OCI-LY3 (cell line): Measurements from ENCODE around the gene MED25.

Source experiments
- H2AFZ ChIP-seq: fragments of 200-600, 300-600 bp; shearing (Covaris generic); 2 replicates; pipeline ENCODE4 v1.6.0; 2014; ENCODE audit warnings: antibody characterized with exemption, low read depth, low read length
- H3K27ac ChIP-seq: fragments of 200-600, 300-600 bp; sonication (generic); 2 replicates; pipeline ENCODE4 v1.5.1; 2014; ENCODE audit warnings: mild to moderate bottlenecking, low read length, moderate library complexity, mixed read lengths
- H3K27me3 ChIP-seq: fragments of 200-600, 300-600 bp; sonication (generic); 2 replicates; pipeline ENCODE4 v1.6.1; 2014; ENCODE audit warnings: low read depth, low read length, mixed read lengths
- H3K36me3 ChIP-seq: fragments of 200-600, 300-600 bp; sonication (generic); replicated peaks from 2 replicates; pipeline ENCODE3; 2014; ENCODE audit warnings: low read depth, low read length, mixed read lengths
- H3K4me1 ChIP-seq: fragments of 300-600, 200-600 bp; sonication (generic); 2 replicates; pipeline ENCODE4 v1.6.1; 2014; ENCODE audit warnings: low read length, mixed read lengths
- H3K4me2 ChIP-seq: fragments of 200-600, 300-600 bp; sonication (generic); 2 replicates; pipeline ENCODE4 v1.6.1; 2014; ENCODE audit warnings: low read length, mixed read lengths
- H3K4me3 ChIP-seq: fragments of 300-600, 200-600 bp; sonication (generic); 2 replicates; pipeline ENCODE4 v1.5.1; 2014; ENCODE audit warnings: antibody characterized with exemption, mild to moderate bottlenecking, low read length, moderate library complexity
- H3K79me2 ChIP-seq: fragments of 300-600, 200-600 bp; shearing (Covaris generic); 2 replicates; pipeline ENCODE4 v1.6.1; 2014; ENCODE audit warnings: mild to moderate bottlenecking, low read length, mixed read lengths
- H3K9ac ChIP-seq: fragments of 300-600, 200-600 bp; shearing (Covaris generic); 2 replicates; pipeline ENCODE4 v1.6.0; 2014; ENCODE audit warnings: mild to moderate bottlenecking, low read length, moderate library complexity
- H3K9me3 ChIP-seq: fragments of 200-600, 300-600 bp; shearing (Covaris generic); 2 replicates; pipeline ENCODE4 v1.6.1; 2014; ENCODE audit warnings: low read length, mixed read lengths; ENCODE audit not compliant: insufficient read depth
- H4K20me1 ChIP-seq: fragments of 200-600, 300-600 bp; sonication (generic); 2 replicates; pipeline ENCODE4 v1.6.1; 2016; ENCODE audit warnings: low read length, mixed read lengths; ENCODE audit not compliant: insufficient read depth
- CTCF ChIP-seq: fragments of 200-600, 300-600 bp; sonication (generic); IDR thresholded peaks from 2 replicates; pipeline ENCODE4 v1.5.1; 2014; ENCODE audit warnings: antibody characterized with exemption, low read length, low read depth
- EZH2phosphoT487 ChIP-seq: fragments of 200-600 bp; shearing (Covaris generic); IDR thresholded peaks from 2 replicates; pipeline ENCODE4 v1.6.1; 2018; ENCODE audit warnings: antibody characterized with exemption, mixed run types, low read depth

Gene MED25

GRCh38 chr19:49873129-49873521 is 55.0 kb downstream of the MED25 start:
- H3K4me1 ChIP-seq: peaks cover 9% of the 10 kb centered on the region
- H3K9ac ChIP-seq: no peak overlapping the region
- H3K4me3 ChIP-seq: no peak overlapping the region
- peaks cover 3% of the 10 kb centered on the region for H3K36me3 ChIP-seq
- no peaks in the 10 kb centered on the region for H3K9me3 ChIP-seq
- no peak overlapping the region for H3K4me2 ChIP-seq
- H3K79me2 ChIP-seq: peaks cover 24% of the 10 kb centered on the region
- H2AFZ ChIP-seq: no peak overlapping the region
- TF ChIP-seq CTCF: no peak
- no peak for TF ChIP-seq EZH2phosphoT487
- H3K27me3 ChIP-seq: no peaks in the 10 kb centered on the region
- H4K20me1 ChIP-seq: no peaks in the 10 kb centered on the region
- H3K27ac ChIP-seq: no peak overlapping the region

GRCh38 chr19:49873834-49874233 is 55.7 kb downstream of the MED25 start:
- Histone ChIP-seq H3K9ac (no peak overlapping the region), H3K4me1 (peaks cover 16% of the 10 kb centered on the region), H3K79me2 (peaks cover 31% of the 10 kb centered on the region), H3K36me3 (peaks cover 5% of the 10 kb centered on the region), H3K27ac (no peak overlapping the region), H3K4me2 (no peak overlapping the region), H4K20me1 (no peaks in the 10 kb centered on the region; the same call in 1 of the 2 replicates), H2AFZ (no peak overlapping the region), H3K4me3 (no peak overlapping the region), H3K27me3 (no peaks in the 10 kb centered on the region), H3K9me3 (no peaks in the 10 kb centered on the region)
- no peak for TF ChIP-seq CTCF
- TF ChIP-seq EZH2phosphoT487: no peak

GRCh38 chr19:49874503-49875157 is 56.5 kb downstream of the MED25 start:
- H3K4me1 ChIP-seq: peaks cover 20% of the 10 kb centered on the region
- TF ChIP-seq EZH2phosphoT487: no peak
- no peaks in the 10 kb centered on the region for H3K9me3 ChIP-seq
- H4K20me1 ChIP-seq: no peaks in the 10 kb centered on the region; the same call in 1 of the 2 replicates
- peaks cover 8% of the 10 kb centered on the region for H3K36me3 ChIP-seq
- no peak overlapping the region for H3K9ac ChIP-seq
- H2AFZ ChIP-seq: no peak overlapping the region
- H3K4me2 ChIP-seq: peak overlapping the region; percentile 88; the same call in 1 of the 2 replicates
- H3K27me3 ChIP-seq: no peaks in the 10 kb centered on the region
- H3K79me2 ChIP-seq: peaks cover 33% of the 10 kb centered on the region
- no peak overlapping the region for H3K27ac ChIP-seq
- H3K4me3 ChIP-seq: no peak overlapping the region

GRCh38 chr19:49875177-49875576 is 57.1 kb downstream of the MED25 start:
- Histone ChIP-seq H3K4me2 (peak overlapping the region; percentile 88), H3K4me3 (peak overlapping the region; percentile 88), H3K9ac (peak overlapping the region; percentile 95; the same call in 1 of the 2 replicates), H3K4me1 (peaks cover 20% of the 10 kb centered on the region), H4K20me1 (no peaks in the 10 kb centered on the region; the same call in 1 of the 2 replicates), H3K79me2 (peaks cover 33% of the 10 kb centered on the region), H3K36me3 (peaks cover 10% of the 10 kb centered on the region), H3K9me3 (no peaks in the 10 kb centered on the region), H3K27ac (0 out of 2 replicates have a peak overlapping the region, but pooled peaks have one; percentile 85), H2AFZ (no peak overlapping the region), H3K27me3 (no peaks in the 10 kb centered on the region)
- no peak for TF ChIP-seq EZH2phosphoT487
- TF ChIP-seq CTCF: no peak
